Measurements from ENCODE around the gene PSMB5. TPM values are rescaled to one million over a fixed set of nuclear protein-coding genes. Genes with fewer than 3 reads are reported as not detected.

PSMB5 gene
- total and polyA plus RNA-seq, 9 of the 15 experiments (the other 6 are each of a cell fraction or from before 2014, with no cell fraction given), result 198 to 1,870 (median 269) TPM

GRCh38 chr14:23006544-23007419 lies 27.9 kb downstream of the PSMB5 start (continued):
- TF ChIP-seq TFE3 (CRISPR knock-in tag; IDR thresholded peaks at IDR 0.05) (no peak; the same call in 1 of the 2 replicates), MEF2D (tag; conservative IDR thresholded peaks at IDR 0.05; ENCODE audit: low read depth) (0 out of 2 replicates have a peak, but pooled peaks have one; percentile 24), VEZF1 (CRISPR knock-in tag; IDR thresholded peaks at IDR 0.05) (peak; percentile 74), CEBPZ (IDR thresholded peaks at IDR 0.05; ENCODE audit: borderline replicate concordance, low read depth, low read length) (no peak), BHLHE40 (IDR thresholded peaks at IDR 0.05; ENCODE audit: low read length) (peak; percentile 91), SIRT6 (IDR thresholded peaks at IDR 0.05; ENCODE audit: low read depth, low read length) (no peak), DACH1 (IDR thresholded peaks at IDR 0.05; ENCODE audit: partially characterized antibody) (no peak), NFE2 (IDR thresholded peaks at IDR 0.05; ENCODE audit: low read depth) (peak; percentile 77), ZNF699 (CRISPR knock-in tag; IDR thresholded peaks at IDR 0.05; ENCODE audit: insufficient replicate concordance) (no peak), CBX1 (IDR thresholded peaks at IDR 0.05; ENCODE audit: low read depth) (peak; percentile 58; the same call in 1 of the 2 replicates), ZNF3 (CRISPR knock-in tag; IDR thresholded peaks at IDR 0.05) (no peak), NR4A1 (CRISPR knock-in tag; IDR thresholded peaks at IDR 0.05) (no peak), NR4A1 (tag; IDR thresholded peaks at IDR 0.05) (no peak; the same call in 1 of the 2 replicates), NFIX (CRISPR knock-in tag; IDR thresholded peaks at IDR 0.05; ENCODE audit: low read depth) (no peak), ZFPM2 (CRISPR knock-in tag; IDR thresholded peaks at IDR 0.05) (no peak), HDAC3 (IDR thresholded peaks at IDR 0.05; ENCODE audit: borderline replicate concordance, partially characterized antibody) (no peak), MECOM (CRISPR knock-in tag; IDR thresholded peaks at IDR 0.05) (no peak), ZNF511 (CRISPR knock-in tag; IDR thresholded peaks at IDR 0.05) (peak; percentile 95), PTTG1 (tag; IDR thresholded peaks at IDR 0.05; ENCODE audit: low read depth) (no peak), ZNF780A (CRISPR knock-in tag; IDR thresholded peaks at IDR 0.05) (no peak), MAX (CRISPR knock-in tag; IDR thresholded peaks at IDR 0.05) (peak; percentile 98)
